ENCODE results near the gene HHAT. TPM values are rescaled to one million over a fixed set of nuclear protein-coding genes. Genes with fewer than 3 reads are reported as not detected.

Gene HHAT
- total and polyA plus RNA-seq, 5 donors, result 1.6 to 2.8 (median 2.3) TPM

- no peak overlapping the region for H3K27ac ChIP-seq (ENCODE audit: low read length)
- DNase-seq (no peak), ATAC-seq (no peak)
- H3K4me3 ChIP-seq (ENCODE audit: low read length), result no peak overlapping the region
- no peaks in the 10 kb centered on the region for H3K27me3 ChIP-seq (ENCODE audit: control insufficient read depth, insufficient read depth)
- H3K9me3 ChIP-seq (ENCODE audit: control insufficient read depth, low read length), result no peaks in the 10 kb centered on the region
- no peaks in the 10 kb centered on the region for H3K4me1 ChIP-seq (ENCODE audit: control insufficient read depth, insufficient read depth, low read length)
- 63% methylated on average over 6 of the region's 6 CpGs for WGBS
- intact Hi-C loops (cut with DNase I), result no loop called here
Measured at GRCh38 chr1:210541680-210542358, 213.1 kb downstream of the HHAT start.

- Histone ChIP-seq H3K9me3 (ENCODE audit: control insufficient read depth, low read length) (no peaks in the 10 kb centered on the region), H3K4me1 (ENCODE audit: control insufficient read depth, insufficient read depth, low read length) (no peaks in the 10 kb centered on the region), H3K27me3 (ENCODE audit: control insufficient read depth, insufficient read depth) (no peaks in the 10 kb centered on the region), H3K4me3 (ENCODE audit: low read length) (no peak overlapping the region), H3K27ac (ENCODE audit: low read length) (no peak overlapping the region)
- WGBS, result 90% methylated on average over 5 of the region's 5 CpGs
- ATAC-seq (no peak), DNase-seq (no peak)
- intact Hi-C loops (cut with DNase I), result no loop called here
Measured at GRCh38 chr1:210551899-210552298, 223.2 kb downstream of the HHAT start.

GRCh38 chr1:210553711-210554110 lies 225.0 kb downstream of the HHAT start:
- Histone ChIP-seq H3K27me3 (ENCODE audit: control insufficient read depth, insufficient read depth) (no peaks in the 10 kb centered on the region), H3K4me1 (ENCODE audit: control insufficient read depth, insufficient read depth, low read length) (peaks cover 2% of the 10 kb centered on the region), H3K4me3 (ENCODE audit: low read length) (no peak overlapping the region), H3K9me3 (ENCODE audit: control insufficient read depth, low read length) (no peaks in the 10 kb centered on the region), H3K27ac (ENCODE audit: low read length) (no peak overlapping the region)
- no peak for DNase-seq
- ATAC-seq, result no peak
- 77% methylated on average over 5 of the region's 5 CpGs for WGBS
- intact Hi-C loops (cut with DNase I), result no loop called here

GRCh38 chr1:210554382-210554781 lies 225.7 kb downstream of the HHAT start:
- H3K27ac ChIP-seq (ENCODE audit: low read length), result no peak overlapping the region
- peaks cover 2% of the 10 kb centered on the region for H3K4me1 ChIP-seq (ENCODE audit: control insufficient read depth, insufficient read depth, low read length)
- WGBS, result 97% methylated on average over 5 of the region's 5 CpGs
- DNase-seq (no peak), ATAC-seq (no peak)
- no peaks in the 10 kb centered on the region for H3K27me3 ChIP-seq (ENCODE audit: control insufficient read depth, insufficient read depth)
- H3K4me3 ChIP-seq (ENCODE audit: low read length), result no peak overlapping the region
- intact Hi-C loops (cut with DNase I), result no loop called here
- H3K9me3 ChIP-seq (ENCODE audit: control insufficient read depth, low read length), result no peaks in the 10 kb centered on the region

- 91% methylated on average over 1 of the region's 1 CpG for WGBS
- peaks cover 2% of the 10 kb centered on the region for H3K4me1 ChIP-seq (ENCODE audit: control insufficient read depth, insufficient read depth, low read length)
- no peak for DNase-seq
- no peaks in the 10 kb centered on the region for H3K9me3 ChIP-seq (ENCODE audit: control insufficient read depth, low read length)
- no peak overlapping the region for H3K27ac ChIP-seq (ENCODE audit: low read length)
- ATAC-seq, result no peak
- intact Hi-C loops (cut with DNase I), result no loop called here
- no peaks in the 10 kb centered on the region for H3K27me3 ChIP-seq (ENCODE audit: control insufficient read depth, insufficient read depth)
- no peak overlapping the region for H3K4me3 ChIP-seq (ENCODE audit: low read length)
Measured at GRCh38 chr1:210556475-210556874, 227.8 kb downstream of the HHAT start.

DNA sequence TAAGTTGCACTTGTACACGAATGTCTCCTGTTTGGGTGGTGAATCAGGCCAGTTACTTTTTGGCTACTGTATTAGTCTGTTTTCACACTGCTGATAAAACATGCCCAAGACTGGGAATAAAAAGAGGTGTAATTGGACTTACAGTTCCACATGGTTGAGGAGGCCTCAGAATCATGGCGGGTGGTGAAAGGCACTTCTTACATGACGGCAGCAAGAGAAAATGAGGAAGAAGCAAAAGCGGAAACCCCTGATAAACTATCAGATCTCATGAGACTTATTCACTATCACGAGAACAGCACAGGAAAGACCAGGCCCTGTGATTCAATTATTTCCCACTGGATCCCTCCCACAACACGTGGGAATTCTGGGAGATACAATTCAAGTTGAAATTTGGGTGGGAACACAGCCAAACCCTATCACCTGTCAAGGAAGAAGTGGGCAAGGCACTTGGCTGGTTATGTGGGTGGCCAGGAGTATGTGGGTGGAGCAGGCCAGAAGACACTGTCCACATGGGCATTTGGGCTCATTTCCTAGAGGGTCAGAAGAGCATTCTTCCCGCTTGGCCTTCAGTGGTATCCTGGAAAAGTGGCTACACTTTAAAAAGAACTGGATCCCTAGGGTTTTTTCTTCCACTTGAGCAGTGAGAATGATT lies 228.8 kb downstream of the HHAT start:
- H3K4me3 ChIP-seq (ENCODE audit: low read length), result no peak overlapping the region
- DNase-seq (no peak), ATAC-seq (peak; percentile 58 to 72)
- H3K4me1 ChIP-seq (ENCODE audit: control insufficient read depth, insufficient read depth, low read length), result peaks cover 2% of the 10 kb centered on the region
- 59% methylated on average over 7 of the region's 7 CpGs for WGBS
- intact Hi-C loops (cut with DNase I), result no loop called here
- H3K27me3 ChIP-seq (ENCODE audit: control insufficient read depth, insufficient read depth), result no peaks in the 10 kb centered on the region
- H3K27ac ChIP-seq (ENCODE audit: low read length), result no peak overlapping the region
- H3K9me3 ChIP-seq (ENCODE audit: control insufficient read depth, low read length), result no peaks in the 10 kb centered on the region

GRCh38 chr1:210558302-210558701 lies 229.6 kb downstream of the HHAT start:
- no peak overlapping the region for H3K4me3 ChIP-seq (ENCODE audit: low read length)
- ATAC-seq (peak; percentile 75 to 88), DNase-seq (peak; percentile 69 to 92 (median 87))
- 6% methylated on average over 1 of the region's 1 CpG for WGBS
- no peak overlapping the region for H3K27ac ChIP-seq (ENCODE audit: low read length)
- H3K4me1 ChIP-seq (ENCODE audit: control insufficient read depth, insufficient read depth, low read length), result peaks cover 2% of the 10 kb centered on the region
- H3K9me3 ChIP-seq (ENCODE audit: control insufficient read depth, low read length), result no peaks in the 10 kb centered on the region
- intact Hi-C loops (cut with DNase I), result no loop called here
- H3K27me3 ChIP-seq (ENCODE audit: control insufficient read depth, insufficient read depth), result no peaks in the 10 kb centered on the region

- 58% methylated on average over 2 of the region's 2 CpGs for WGBS
- H3K4me3 ChIP-seq (ENCODE audit: low read length), result no peak overlapping the region
- intact Hi-C loops (cut with DNase I), result no loop called here
Measured at GRCh38 chr1:210565306-210565705, 236.6 kb downstream of the HHAT start.

GRCh38 chr1:210568631-210569030 lies 239.9 kb downstream of the HHAT start:
- Histone ChIP-seq H3K27me3 (ENCODE audit: control insufficient read depth, insufficient read depth) (no peaks in the 10 kb centered on the region), H3K27ac (ENCODE audit: low read length) (no peak overlapping the region), H3K4me1 (ENCODE audit: control insufficient read depth, insufficient read depth, low read length) (no peaks in the 10 kb centered on the region), H3K9me3 (ENCODE audit: control insufficient read depth, low read length) (no peaks in the 10 kb centered on the region), H3K4me3 (ENCODE audit: low read length) (no peak overlapping the region)
- ATAC-seq, result no peak
- DNase-seq, result no peak
- intact Hi-C loops (cut with DNase I), result no loop called here

More at GRCh38 chr1:210565306-210565705, 236.6 kb downstream of the HHAT start:
- H3K27me3 ChIP-seq (ENCODE audit: control insufficient read depth, insufficient read depth), result no peaks in the 10 kb centered on the region
- no peak overlapping the region for H3K27ac ChIP-seq (ENCODE audit: low read length)
- DNase-seq (no peak), ATAC-seq (no peak)
- no peaks in the 10 kb centered on the region for H3K4me1 ChIP-seq (ENCODE audit: control insufficient read depth, insufficient read depth, low read length)
- no peaks in the 10 kb centered on the region for H3K9me3 ChIP-seq (ENCODE audit: control insufficient read depth, low read length)

DNA sequence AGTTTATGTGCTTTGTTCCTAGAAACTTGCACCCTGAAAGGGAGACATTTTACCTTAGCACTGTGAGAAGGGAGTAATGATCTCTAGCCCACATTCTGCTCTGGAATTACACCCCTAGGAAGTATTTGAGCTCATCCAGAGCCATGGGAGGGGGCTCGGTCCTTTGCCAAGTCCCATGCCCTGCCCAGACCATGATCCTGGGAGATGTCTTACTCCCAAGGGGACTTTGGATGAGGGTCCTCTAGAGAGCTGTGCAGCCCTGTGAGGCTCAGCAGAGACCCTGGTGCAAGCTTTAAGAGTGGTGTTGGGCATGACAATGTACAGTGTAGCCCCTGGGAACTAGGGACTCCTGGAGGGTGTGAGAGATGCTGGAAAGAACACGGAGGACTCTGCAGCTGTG lies 241.4 kb downstream of the HHAT start:
- Histone ChIP-seq H3K4me3 (ENCODE audit: low read length) (no peak overlapping the region), H3K27me3 (ENCODE audit: control insufficient read depth, insufficient read depth) (no peaks in the 10 kb centered on the region), H3K27ac (ENCODE audit: low read length) (no peak overlapping the region), H3K4me1 (ENCODE audit: control insufficient read depth, insufficient read depth, low read length) (no peaks in the 10 kb centered on the region), H3K9me3 (ENCODE audit: control insufficient read depth, low read length) (no peaks in the 10 kb centered on the region)
- peak in 1 of 2 donors; percentile 29 for ATAC-seq
- intact Hi-C loops (cut with DNase I), result no loop called here
- DNase-seq, result no peak
- 85% methylated on average over 2 of the region's 2 CpGs for WGBS

GRCh38 chr1:210571356-210572284 lies 242.9 kb downstream of the HHAT start:
- H3K4me3 ChIP-seq (ENCODE audit: low read length), result no peak overlapping the region
- 83% methylated on average over 14 of the region's 14 CpGs for WGBS
- H3K4me1 ChIP-seq (ENCODE audit: control insufficient read depth, insufficient read depth, low read length), result no peaks in the 10 kb centered on the region
- no peaks in the 10 kb centered on the region for H3K9me3 ChIP-seq (ENCODE audit: control insufficient read depth, low read length)
- DNase-seq (no peak), ATAC-seq (no peak)
- intact Hi-C loops (cut with DNase I), result no loop called here
- H3K27me3 ChIP-seq (ENCODE audit: control insufficient read depth, insufficient read depth), result no peaks in the 10 kb centered on the region
- no peak overlapping the region for H3K27ac ChIP-seq (ENCODE audit: low read length)

Measured in right cardiac atrium (tissue), 5 donors.